ENCODE results near the gene LHFPL2. TPM values are rescaled to one million over a fixed set of nuclear protein-coding genes. Genes with fewer than 3 reads are reported as not detected.

LHFPL2 gene
- total and polyA plus RNA-seq, 2 experiments from 2014 or later: 10.6 to 50.8 TPM

DNA sequence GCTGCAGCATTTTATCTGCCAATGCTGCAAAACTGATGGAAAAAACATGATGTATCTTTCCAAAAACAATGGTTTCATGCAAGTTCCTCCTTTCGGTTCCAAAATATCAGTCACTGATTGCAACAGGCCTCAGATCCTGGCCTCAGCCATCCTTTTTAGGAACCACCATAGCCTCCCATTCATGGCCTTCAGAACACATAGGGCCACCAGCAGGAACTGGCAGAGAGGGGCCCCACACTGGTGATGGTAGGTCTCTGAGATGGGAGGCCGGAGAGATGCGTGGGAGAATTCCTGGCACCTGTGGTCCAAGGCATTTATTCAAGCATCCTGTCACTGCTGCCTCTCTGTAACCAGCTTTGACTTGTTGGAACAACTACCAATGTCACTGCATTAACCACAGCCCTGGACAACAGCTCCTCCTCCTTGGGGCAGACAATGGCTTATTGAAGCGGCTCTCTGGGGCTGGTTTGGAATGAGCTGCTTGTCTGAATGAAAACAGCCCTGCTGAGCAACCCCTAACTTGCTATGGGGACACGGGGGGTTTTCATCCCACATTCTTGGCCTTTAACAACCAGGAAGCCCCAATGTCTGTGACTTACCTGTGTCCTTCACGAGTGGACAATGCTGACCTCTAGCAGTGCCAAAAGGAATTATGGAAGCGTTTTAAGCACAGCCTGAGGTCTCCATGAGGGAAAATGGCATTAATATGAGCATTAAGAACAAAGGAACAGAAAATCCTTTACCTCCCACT, 108.1 kb downstream of the LHFPL2 start:
- H3K79me2 ChIP-seq (replicated peaks; ENCODE audit: insufficient read depth): peaks cover 20% of the 10 kb centered on the region
- H3K36me3 Mint-ChIP-seq (ENCODE audit: low read depth): peaks cover 17% of the 10 kb centered on the region
- peaks cover 5% of the 10 kb centered on the region for H3K27me3 Mint-ChIP-seq (ENCODE audit: insufficient read depth, low read depth, poor library complexity)
- H3K9me3 Mint-ChIP-seq: no peaks in the 10 kb centered on the region
- ATAC-seq (no peak), DNase-seq (ENCODE audit: low spot score) (no peak)
- H3K27ac Mint-ChIP-seq: peak overlapping the region; percentile 34; the same call in 1 of the 2 replicates
- TF ChIP-seq, protein P1, sequence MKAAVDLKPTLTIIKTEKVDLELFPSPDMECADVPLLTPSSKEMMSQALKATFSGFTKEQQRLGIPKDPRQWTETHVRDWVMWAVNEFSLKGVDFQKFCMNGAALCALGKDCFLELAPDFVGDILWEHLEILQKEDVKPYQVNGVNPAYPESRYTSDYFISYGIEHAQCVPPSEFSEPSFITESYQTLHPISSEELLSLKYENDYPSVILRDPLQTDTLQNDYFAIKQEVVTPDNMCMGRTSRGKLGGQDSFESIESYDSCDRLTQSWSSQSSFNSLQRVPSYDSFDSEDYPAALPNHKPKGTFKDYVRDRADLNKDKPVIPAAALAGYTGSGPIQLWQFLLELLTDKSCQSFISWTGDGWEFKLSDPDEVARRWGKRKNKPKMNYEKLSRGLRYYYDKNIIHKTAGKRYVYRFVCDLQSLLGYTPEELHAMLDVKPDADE (IDR thresholded peaks at IDR 0.05): no peak
- TF ChIP-seq, protein P2, sequence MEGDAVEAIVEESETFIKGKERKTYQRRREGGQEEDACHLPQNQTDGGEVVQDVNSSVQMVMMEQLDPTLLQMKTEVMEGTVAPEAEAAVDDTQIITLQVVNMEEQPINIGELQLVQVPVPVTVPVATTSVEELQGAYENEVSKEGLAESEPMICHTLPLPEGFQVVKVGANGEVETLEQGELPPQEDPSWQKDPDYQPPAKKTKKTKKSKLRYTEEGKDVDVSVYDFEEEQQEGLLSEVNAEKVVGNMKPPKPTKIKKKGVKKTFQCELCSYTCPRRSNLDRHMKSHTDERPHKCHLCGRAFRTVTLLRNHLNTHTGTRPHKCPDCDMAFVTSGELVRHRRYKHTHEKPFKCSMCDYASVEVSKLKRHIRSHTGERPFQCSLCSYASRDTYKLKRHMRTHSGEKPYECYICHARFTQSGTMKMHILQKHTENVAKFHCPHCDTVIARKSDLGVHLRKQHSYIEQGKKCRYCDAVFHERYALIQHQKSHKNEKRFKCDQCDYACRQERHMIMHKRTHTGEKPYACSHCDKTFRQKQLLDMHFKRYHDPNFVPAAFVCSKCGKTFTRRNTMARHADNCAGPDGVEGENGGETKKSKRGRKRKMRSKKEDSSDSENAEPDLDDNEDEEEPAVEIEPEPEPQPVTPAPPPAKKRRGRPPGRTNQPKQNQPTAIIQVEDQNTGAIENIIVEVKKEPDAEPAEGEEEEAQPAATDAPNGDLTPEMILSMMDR (conservative IDR thresholded peaks at IDR 0.05; ENCODE audit: low read depth in 2 of 2): 0 out of 4 replicates have a peak, but pooled peaks of 1 of the 2 experiments have one; percentile 8
- H3F3A ChIP-seq (replicated peaks; ENCODE audit: low read depth): no peaks in the 10 kb centered on the region
- no peak overlapping the region for H3K4me3 ChIP-seq
- H2AFZ ChIP-seq: no peak overlapping the region
- no peaks in the 10 kb centered on the region for H3K27me3 ChIP-seq (ENCODE audit: insufficient read depth)
- H3K36me3 ChIP-seq (ENCODE audit: insufficient read depth): no peaks in the 10 kb centered on the region
- H3K27ac ChIP-seq (ENCODE audit: low read depth): 0 out of 2 replicates have a peak overlapping the region, but pooled peaks have one; percentile 39
- H3K4me1 ChIP-seq (ENCODE audit: insufficient read depth): peaks cover 16% of the 10 kb centered on the region
- peaks cover 58% of the 10 kb centered on the region for H3K4me1 Mint-ChIP-seq
- no peaks in the 10 kb centered on the region for H3K9me2 ChIP-seq (ENCODE audit: insufficient read depth)
- H3K4me2 ChIP-seq: no peak overlapping the region
- no peak overlapping the region for H3K4me3 Mint-ChIP-seq
- peaks cover 3% of the 10 kb centered on the region; the same call in 1 of the 2 replicates for H4K20me1 ChIP-seq (replicated peaks; ENCODE audit: insufficient read depth)

DNA sequence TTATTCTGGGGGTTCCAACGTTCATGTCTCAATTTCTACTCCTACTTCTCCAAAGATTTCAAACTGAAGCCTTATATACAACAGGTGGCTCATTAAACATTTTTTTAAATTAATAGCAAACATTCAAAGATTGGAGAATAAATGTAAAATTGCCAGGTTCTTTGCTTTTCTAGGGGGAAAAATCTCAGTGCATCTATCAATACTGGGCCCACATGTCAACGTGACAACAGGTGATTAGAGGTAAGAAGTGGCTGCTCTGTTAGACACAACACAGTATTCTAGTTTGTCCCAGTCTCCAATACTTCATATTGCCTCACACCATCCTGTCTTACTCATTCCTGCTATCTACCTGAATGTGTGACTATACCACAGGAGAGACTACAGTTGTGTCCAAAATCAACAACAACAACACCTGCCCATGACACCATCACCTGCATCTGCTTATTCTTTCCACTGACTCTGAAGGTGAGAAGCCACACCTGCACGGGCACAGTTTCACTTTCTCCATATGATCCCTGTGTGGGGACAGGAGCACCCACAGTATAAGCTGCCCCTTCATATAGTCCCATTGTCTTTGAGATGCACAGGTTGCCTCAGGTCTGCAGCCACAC, 110.2 kb downstream of the LHFPL2 start:
- Histone ChIP-seq H3K4me1 (ENCODE audit: insufficient read depth) (peaks cover 25% of the 10 kb centered on the region), H3K4me2 (no peak overlapping the region), H3K27me3 (ENCODE audit: insufficient read depth) (no peaks in the 10 kb centered on the region), H3K27ac (ENCODE audit: low read depth) (no peak overlapping the region), H4K20me1 (replicated peaks; ENCODE audit: insufficient read depth) (peaks cover 3% of the 10 kb centered on the region; the same call in 1 of the 2 replicates), H3K4me3 (no peak overlapping the region), H3F3A (replicated peaks; ENCODE audit: low read depth) (0 out of 2 replicates have a peak, but pooled peaks cover 4% of the 10 kb centered on the region), H2AFZ (no peak overlapping the region), H3K79me2 (replicated peaks; ENCODE audit: insufficient read depth) (peaks cover 16% of the 10 kb centered on the region), H3K36me3 (ENCODE audit: insufficient read depth) (no peaks in the 10 kb centered on the region), H3K9me2 (ENCODE audit: insufficient read depth) (no peaks in the 10 kb centered on the region)
- Mint-ChIP-seq H3K36me3 (ENCODE audit: low read depth) (peaks cover 4% of the 10 kb centered on the region; the same call in 1 of the 3 replicates), H3K4me3 (no peak overlapping the region), H3K9me3 (no peaks in the 10 kb centered on the region), H3K4me1 (peaks cover 57% of the 10 kb centered on the region), H3K27me3 (ENCODE audit: insufficient read depth, low read depth, poor library complexity) (peaks cover 6% of the 10 kb centered on the region), H3K27ac (no peak overlapping the region)
- no peak for TF ChIP-seq NANOG (IDR thresholded peaks at IDR 0.05; ENCODE audit: borderline replicate concordance)
- DNase-seq (ENCODE audit: low spot score) (no peak), ATAC-seq (no peak)

DNA sequence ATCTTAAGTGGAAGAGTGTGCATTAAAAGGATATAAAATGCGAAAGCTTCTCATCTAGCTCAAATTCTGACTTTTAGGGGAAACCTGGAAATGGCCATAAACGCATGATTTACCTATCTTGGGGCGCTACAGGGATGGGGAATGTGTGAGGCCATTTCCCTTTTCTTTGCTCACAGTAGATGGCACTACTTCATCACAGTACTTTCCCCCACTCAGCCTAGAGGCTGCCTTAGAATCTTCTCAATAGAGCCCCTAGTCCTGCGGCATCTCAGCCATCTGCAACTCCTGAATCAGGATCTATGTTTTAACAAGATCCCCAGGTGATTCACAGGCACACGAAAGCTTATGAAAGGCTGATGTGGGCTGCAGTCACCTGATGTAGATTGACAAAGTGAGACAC, 110.8 kb downstream of the LHFPL2 start:
- Histone ChIP-seq H3K4me3 (no peak overlapping the region), H3K79me2 (replicated peaks; ENCODE audit: insufficient read depth) (peaks cover 19% of the 10 kb centered on the region), H3K9me2 (ENCODE audit: insufficient read depth) (no peaks in the 10 kb centered on the region), H3K4me2 (no peak overlapping the region), H3K27ac (ENCODE audit: low read depth) (no peak overlapping the region), H3K36me3 (ENCODE audit: insufficient read depth) (no peaks in the 10 kb centered on the region), H4K20me1 (replicated peaks; ENCODE audit: insufficient read depth) (peaks cover 3% of the 10 kb centered on the region; the same call in 1 of the 2 replicates), H3F3A (replicated peaks; ENCODE audit: low read depth) (0 out of 2 replicates have a peak, but pooled peaks cover 4% of the 10 kb centered on the region), H3K4me1 (ENCODE audit: insufficient read depth) (peaks cover 20% of the 10 kb centered on the region), H3K27me3 (ENCODE audit: insufficient read depth) (no peaks in the 10 kb centered on the region), H2AFZ (no peak overlapping the region)
- ATAC-seq (peak; percentile 80), DNase-seq (ENCODE audit: low spot score) (peak; percentile 76)
- H3K27ac Mint-ChIP-seq: no peak overlapping the region
- no peak overlapping the region for H3K4me3 Mint-ChIP-seq
- peaks cover 6% of the 10 kb centered on the region for H3K27me3 Mint-ChIP-seq (ENCODE audit: insufficient read depth, low read depth, poor library complexity)
- H3K9me3 Mint-ChIP-seq: no peaks in the 10 kb centered on the region
- 0 out of 3 replicates have a peak, but pooled peaks cover 4% of the 10 kb centered on the region for H3K36me3 Mint-ChIP-seq (ENCODE audit: low read depth)
- H3K4me1 Mint-ChIP-seq: peaks cover 52% of the 10 kb centered on the region
- TF ChIP-seq POLR2AphosphoS5 (IDR thresholded peaks at IDR 0.05; ENCODE audit: low read depth): no peak
- TF ChIP-seq, protein P2 (conservative IDR thresholded peaks at IDR 0.05; ENCODE audit: low read depth in 2 of 2): peak; percentile 55 to 82
